ENCODE measurements around the gene PLEKHH2. TPM values are rescaled to one million over a fixed set of nuclear protein-coding genes. Genes with fewer than 3 reads are reported as not detected.

PLEKHH2 gene
- total and polyA plus RNA-seq, 8 donors = 23.3 to 363 (median 229) TPM

DNA sequence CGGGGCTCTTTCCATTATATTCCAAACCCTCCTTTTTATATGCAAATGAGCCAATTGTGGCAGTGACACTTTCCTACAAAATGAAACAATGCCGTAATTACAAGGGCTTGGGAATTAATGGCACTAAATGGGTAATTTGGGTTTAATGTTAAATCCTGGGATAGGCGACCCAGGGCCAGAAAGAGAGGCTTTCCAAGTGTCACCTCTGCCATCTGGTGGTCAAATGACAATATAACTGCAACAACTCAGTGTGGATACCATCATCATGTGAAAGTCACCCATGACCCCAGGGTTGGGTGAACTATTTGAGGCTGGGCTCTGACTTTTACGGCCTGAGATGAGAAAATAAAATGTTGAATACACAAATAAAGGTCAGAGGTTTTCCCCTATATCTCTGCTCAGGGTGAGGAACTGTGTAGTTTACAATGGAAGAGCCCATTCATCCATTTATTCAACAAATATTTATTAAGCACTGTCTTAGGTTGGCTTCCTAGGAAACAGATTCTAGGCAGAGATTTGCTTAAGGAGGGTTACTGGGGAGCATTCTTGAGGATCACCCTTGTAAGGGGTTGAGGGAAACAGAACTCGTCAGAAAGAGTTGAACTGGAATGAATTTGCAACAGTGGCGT, 27.7 kb upstream of the PLEKHH2 start:
- intact Hi-C loops (cut with DNase I) = no loop called here

DNA sequence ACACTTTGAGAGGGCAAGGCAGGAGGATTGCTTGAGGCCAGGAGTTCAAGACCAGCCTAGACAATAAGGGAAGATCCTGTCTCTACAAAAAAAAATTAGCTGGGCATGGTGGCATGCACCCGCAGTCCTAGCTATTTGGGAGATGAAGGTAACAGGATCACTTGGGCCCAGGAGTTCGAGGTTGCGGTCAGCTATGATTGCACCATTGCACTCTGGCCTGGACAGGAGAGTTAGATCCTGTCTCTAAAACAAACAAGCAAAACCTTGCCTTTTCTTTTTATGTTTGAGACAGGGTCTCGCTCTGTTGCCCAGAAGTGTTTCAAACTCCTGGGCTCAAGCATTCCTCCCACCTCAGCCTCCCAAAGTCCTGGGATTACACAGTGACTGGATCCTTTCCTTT, 26.7 kb upstream of the PLEKHH2 start:
- DNase-seq = no peak
- TF ChIP-seq, protein P1, sequence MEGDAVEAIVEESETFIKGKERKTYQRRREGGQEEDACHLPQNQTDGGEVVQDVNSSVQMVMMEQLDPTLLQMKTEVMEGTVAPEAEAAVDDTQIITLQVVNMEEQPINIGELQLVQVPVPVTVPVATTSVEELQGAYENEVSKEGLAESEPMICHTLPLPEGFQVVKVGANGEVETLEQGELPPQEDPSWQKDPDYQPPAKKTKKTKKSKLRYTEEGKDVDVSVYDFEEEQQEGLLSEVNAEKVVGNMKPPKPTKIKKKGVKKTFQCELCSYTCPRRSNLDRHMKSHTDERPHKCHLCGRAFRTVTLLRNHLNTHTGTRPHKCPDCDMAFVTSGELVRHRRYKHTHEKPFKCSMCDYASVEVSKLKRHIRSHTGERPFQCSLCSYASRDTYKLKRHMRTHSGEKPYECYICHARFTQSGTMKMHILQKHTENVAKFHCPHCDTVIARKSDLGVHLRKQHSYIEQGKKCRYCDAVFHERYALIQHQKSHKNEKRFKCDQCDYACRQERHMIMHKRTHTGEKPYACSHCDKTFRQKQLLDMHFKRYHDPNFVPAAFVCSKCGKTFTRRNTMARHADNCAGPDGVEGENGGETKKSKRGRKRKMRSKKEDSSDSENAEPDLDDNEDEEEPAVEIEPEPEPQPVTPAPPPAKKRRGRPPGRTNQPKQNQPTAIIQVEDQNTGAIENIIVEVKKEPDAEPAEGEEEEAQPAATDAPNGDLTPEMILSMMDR (IDR thresholded peaks at IDR 0.05) = no peak
- ATAC-seq = no peak
- Histone ChIP-seq H3K4me3 (no peak overlapping the region), H3K4me1 (no peaks in the 10 kb centered on the region), H3K36me3 (no peaks in the 10 kb centered on the region), H3K9me3 (no peaks in the 10 kb centered on the region), H3K27me3 (no peaks in the 10 kb centered on the region), H3K27ac (no peak overlapping the region)
- intact Hi-C loops (cut with DNase I) = no loop called here

More for the DNA sequence above, 27.7 kb upstream of the PLEKHH2 start:
- no peaks in the 10 kb centered on the region for H3K27me3 ChIP-seq
- H3K36me3 ChIP-seq = no peaks in the 10 kb centered on the region
- no peak overlapping the region for H3K27ac ChIP-seq
- H3K4me1 ChIP-seq = no peaks in the 10 kb centered on the region
- H3K4me3 ChIP-seq = no peak overlapping the region
- TF ChIP-seq, protein P1 (IDR thresholded peaks at IDR 0.05) = peak; percentile 64
- peak in 1 of 4 donors; percentile 61 for DNase-seq
- peak; percentile 78 for ATAC-seq
- H3K9me3 ChIP-seq = no peaks in the 10 kb centered on the region

DNA sequence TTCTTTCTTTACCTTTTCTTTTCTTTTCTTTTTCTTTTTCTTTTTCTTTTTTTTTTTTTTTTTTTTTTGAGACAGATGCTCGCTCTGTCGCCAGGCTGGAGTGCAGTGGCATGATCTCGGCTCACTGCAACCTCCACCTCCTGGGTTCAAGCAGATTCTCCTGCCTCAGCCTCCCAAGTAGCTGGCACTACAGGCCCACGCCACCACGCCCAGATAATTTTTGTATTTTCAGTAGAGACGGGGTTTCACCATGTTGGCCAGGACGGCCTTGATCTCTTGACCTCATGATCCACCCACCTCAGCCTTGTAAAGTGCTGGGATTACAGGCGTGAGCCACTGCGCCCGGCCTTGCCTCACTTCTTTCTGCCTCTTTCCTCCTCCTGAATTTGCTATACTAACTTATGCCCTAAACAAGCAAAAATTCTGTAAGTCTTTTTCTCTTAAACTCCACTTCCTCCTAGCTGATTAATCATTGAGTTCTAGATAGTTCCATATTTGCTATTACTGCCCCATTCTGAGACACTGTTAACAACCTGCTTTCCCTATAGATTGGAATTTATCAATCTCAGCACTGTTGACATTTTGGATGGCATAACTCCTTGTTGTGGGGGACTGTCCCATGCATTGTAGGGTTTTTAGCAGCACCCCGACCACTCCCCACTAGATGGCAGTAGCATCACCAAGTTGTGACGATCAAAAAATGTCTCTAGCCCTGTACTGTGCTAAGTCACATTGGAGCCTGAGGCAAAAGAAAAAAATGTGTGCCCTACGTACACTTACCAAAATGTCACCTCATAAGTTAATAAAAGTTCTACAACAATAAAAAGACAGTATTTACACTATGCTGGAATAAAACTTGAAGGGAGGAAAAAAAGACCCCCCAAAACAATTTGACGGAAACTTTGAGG, 24.8 kb upstream of the PLEKHH2 start:
- TF ChIP-seq, protein P1 (IDR thresholded peaks at IDR 0.05) = peak; percentile 70 to 72
- no peak overlapping the region for H3K4me3 ChIP-seq
- H3K36me3 ChIP-seq = no peaks in the 10 kb centered on the region
- intact Hi-C loops (cut with DNase I) = no loop called here
- no peaks in the 10 kb centered on the region for H3K9me3 ChIP-seq
- H3K4me1 ChIP-seq = no peaks in the 10 kb centered on the region
- peak; percentile 96 for ATAC-seq
- H3K27me3 ChIP-seq = no peaks in the 10 kb centered on the region
- peak in 2 of 4 donors; percentile 84 to 90 for DNase-seq
- no peak overlapping the region for H3K27ac ChIP-seq

GRCh38 chr2:43612944-43613343, 24.1 kb upstream of the PLEKHH2 start:
- peak; percentile 25 for ATAC-seq
- H3K27ac ChIP-seq = no peak overlapping the region
- H3K4me1 ChIP-seq = no peaks in the 10 kb centered on the region
- intact Hi-C loops (cut with DNase I) = no loop called here
- H3K27me3 ChIP-seq = no peaks in the 10 kb centered on the region
- TF ChIP-seq, protein P1 (IDR thresholded peaks at IDR 0.05) = no peak
- no peaks in the 10 kb centered on the region for H3K9me3 ChIP-seq
- peak in 2 of 4 donors; percentile 88 to 91 for DNase-seq
- no peaks in the 10 kb centered on the region for H3K36me3 ChIP-seq
- H3K4me3 ChIP-seq = no peak overlapping the region
